Middle frontal gyrus (tissue), 1 donor: ENCODE results near the gene SOX5.

Experiments
- DNase-seq: peaks from one replicate; pipeline ENCODE4 v3.0.0-alpha.2; 2015; ENCODE audit warnings: low spot score; ENCODE audit errors: extremely low spot score

The SOX5 gene

GRCh38 chr12:23949348-23950209 is at the start of gene SOX5:
TSS of gene SOX5 (minus strand) at chr12:23949670. CDS start at chr12:23949601, 69 bp downstream.
- no peak for DNase-seq

- no peak for DNase-seq
These were observed 37.6 kb upstream of the SOX5 start for GRCh38 chr12:23987046-23987445.

DNA sequence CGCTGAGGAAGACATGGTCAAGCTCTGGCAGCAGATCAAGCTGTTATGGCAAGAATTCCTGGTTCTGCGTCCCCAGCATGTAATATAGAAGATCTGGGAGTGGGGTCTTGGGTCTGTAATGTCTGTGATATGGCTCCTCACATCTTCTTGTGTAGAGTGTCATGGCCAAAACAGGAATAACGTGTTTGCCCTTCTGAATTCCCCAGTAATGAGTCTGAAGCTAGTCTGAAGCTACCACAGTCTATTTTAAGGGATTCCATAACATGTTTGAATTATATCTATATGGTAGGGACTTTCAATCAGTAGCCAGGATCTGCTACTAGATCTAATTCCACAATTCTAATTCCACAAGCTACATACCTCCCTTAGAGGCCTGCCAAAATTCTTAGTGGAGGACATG is 31.4 kb upstream of the SOX5 start:
- DNase-seq = no peak

- DNase-seq = no peak
These were observed 15.3 kb upstream of the SOX5 start for GRCh38 chr12:23964812-23965211.

- no peak for DNase-seq
These were observed 10.4 kb upstream of the SOX5 start for GRCh38 chr12:23959826-23960225.

GRCh38 chr12:23954332-23954731 is 4.9 kb upstream of the SOX5 start:
- DNase-seq = no peak

GRCh38 chr12:23952071-23952470 is 2.6 kb upstream of the SOX5 start:
- DNase-seq = no peak

- no peak for DNase-seq
These were observed 1.4 kb upstream of the SOX5 start for GRCh38 chr12:23950775-23951451.

DNA sequence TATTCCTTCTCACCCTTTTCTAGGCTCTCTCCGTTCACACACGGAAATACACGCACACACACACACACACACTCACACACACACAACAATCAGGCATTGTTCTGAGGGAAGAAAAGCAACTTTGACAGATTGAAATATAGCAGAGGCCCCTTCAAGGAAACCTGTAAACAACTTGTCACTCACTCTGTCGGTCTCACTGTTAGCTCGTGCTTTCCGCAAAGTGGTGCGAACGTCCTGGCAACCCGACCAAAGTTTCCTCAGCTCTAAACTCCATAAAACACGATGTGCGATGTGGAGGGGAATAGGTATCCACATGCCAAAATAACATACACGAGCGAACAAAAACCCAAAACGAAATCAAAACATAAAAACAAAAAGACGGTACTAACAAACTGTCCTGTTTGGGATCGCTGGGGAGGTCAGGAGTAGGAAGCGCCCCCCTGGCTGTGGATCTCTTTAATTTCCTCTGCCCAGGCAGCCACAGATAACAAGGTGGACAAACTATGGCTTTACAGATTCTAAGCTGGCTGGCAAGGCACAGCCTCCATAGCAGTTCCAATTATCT is 822 bp upstream of the SOX5 start:
- no peak for DNase-seq

DNA sequence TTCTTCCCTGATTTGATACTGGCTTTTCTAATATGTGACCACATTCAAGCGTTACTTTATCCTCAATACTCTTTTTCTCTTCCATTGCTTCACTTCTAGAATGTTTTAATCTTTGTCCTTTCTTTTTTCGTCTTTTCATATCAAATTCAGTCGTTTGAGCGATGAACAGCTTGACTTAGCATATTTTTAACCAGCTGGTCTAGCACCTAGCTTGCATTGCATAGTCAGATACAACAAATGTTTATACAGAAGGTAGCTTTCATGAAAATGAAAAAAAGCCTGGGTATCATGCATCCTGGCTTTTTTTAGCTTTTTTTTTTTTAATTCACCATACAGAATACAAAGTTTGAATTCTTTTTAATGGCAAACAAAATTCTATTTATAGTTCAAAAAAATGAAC is 1.2 kb downstream of the SOX5 start:
- DNase-seq = no peak

GRCh38 chr12:23947395-23947794 is 2.1 kb downstream of the SOX5 start:
- no peak for DNase-seq

GRCh38 chr12:23945249-23945648 is 4.2 kb downstream of the SOX5 start:
- DNase-seq = no peak

DNA sequence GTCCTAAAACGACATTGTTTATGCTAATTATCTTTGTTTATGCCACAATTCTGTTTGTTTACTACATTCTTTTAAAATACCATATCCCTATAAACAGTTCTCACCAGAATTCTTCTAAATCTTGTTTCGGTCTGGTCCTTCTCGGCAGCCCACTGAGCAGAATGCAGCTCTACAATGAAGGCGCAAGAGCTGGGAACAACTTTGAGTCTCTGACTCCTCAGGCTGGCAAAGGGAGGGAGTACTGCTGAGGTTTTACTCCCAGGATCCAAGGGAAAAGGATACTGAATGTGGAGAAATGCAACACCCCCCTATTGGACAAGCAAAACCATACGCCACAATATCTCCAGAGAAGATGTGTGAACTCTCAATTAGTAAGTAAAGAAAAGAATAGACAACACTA is 5.4 kb downstream of the SOX5 start:
- no peak for DNase-seq

DNA sequence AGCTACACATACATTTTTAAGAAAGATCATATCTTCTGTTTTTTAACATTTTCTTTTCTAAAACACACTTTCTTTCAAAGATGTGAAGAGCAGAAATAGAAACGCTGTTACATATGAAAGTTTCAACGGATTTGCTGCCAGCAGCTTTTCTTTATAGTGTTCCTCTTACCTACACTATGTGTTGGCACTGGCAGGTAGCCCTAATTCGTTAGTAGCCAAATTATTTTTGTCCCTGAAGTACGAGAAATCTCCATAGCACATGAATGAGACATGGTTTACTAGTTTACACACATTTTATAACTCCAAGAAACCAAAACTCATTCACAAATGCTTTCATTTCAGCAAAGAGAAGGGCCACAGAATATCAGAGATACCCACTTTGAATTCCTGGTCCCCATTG is 6.6 kb downstream of the SOX5 start:
- DNase-seq = no peak

GRCh38 chr12:23941780-23942179 is 7.7 kb downstream of the SOX5 start:
- no peak for DNase-seq

DNA sequence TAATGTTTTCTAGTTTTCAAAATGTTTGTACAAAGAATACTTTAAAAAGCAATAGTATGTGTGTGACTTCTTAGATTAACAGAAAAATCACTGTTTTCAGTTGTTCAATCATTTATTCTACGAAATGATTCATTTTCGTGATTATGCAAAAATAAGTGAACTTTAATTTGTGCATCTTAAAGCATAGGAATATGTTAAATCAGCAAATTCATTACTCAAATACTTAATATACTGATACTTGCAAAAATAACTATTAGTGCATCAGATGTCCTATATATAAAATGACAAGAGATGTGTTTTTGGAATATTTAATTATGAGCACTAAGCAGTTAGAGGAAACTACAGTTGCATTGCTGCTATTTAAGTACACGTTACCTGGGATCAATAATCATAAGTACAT is 11.0 kb downstream of the SOX5 start:
- no peak for DNase-seq

GRCh38 chr12:23931176-23931575 is 18.3 kb downstream of the SOX5 start:
- DNase-seq = no peak

GRCh38 chr12:23930599-23930998 is 18.9 kb downstream of the SOX5 start:
- no peak for DNase-seq

DNA sequence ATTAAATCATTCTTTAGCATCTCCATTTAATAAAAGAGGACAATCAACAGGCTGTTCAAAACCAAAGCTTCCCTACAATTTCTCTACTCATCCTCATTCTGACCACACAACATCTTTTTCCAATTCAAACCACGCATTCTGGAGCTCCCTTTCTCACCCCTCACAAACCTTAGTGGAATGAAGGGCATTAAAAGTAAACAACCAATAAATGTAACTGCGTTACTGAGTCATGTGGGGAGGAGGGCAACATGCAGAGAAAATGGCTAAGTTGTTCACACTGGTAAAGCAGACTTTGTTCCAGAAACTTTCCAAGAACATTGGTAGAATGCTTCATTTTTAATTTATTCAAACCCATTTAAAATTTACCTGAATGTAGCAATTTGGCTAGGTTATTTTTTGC is 19.6 kb downstream of the SOX5 start:
- no peak for DNase-seq

GRCh38 chr12:23927907-23928306 is 21.6 kb downstream of the SOX5 start:
- DNase-seq = no peak

- no peak for DNase-seq
These were observed 28.2 kb downstream of the SOX5 start for GRCh38 chr12:23921099-23921856.

DNA sequence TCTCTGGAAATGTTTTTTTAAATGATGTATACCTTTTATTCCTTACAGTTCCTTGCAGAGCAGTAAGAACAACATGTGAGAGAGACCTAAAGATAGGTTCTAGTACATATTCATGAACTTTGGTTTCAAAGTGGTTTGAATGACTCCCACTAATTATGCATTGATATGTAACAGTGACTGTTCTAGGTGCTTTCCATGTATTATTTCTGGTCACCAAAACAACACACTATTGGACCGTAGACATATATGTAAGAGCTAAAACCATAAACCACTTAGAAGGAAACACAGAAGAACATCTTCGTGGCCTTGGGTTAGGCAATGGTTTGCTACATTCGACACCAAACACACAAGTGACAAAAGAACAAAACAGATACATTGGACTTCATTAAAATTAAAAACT is 37.9 kb downstream of the SOX5 start:
- DNase-seq = no peak
